GM12864 (cell line): Measurements from ENCODE around the gene CD8A.
A peak's percentile ranks its signal among the peaks of the same experiment; 100 is the strongest.

Experiments used
- DNase-seq: peaks from one replicate; pipeline ENCODE4 v3.0.0-alpha.2; 2011; ENCODE audit warnings: low read depth
- H3K4me3 ChIP-seq: 2 replicates; pipeline ENCODE4 v1.5.1; 2011; ENCODE audit warnings: mild to moderate bottlenecking, low read depth, low read length, control low read depth
- CTCF ChIP-seq: IDR thresholded peaks from 2 replicates; pipeline ENCODE4 v1.5.1; 2011; ENCODE audit warnings: low read depth, mild to moderate bottlenecking, moderate library complexity, low read length, control low read depth, inconsistent platforms; ENCODE audit errors: missing control alignments

CD8A gene

DNA sequence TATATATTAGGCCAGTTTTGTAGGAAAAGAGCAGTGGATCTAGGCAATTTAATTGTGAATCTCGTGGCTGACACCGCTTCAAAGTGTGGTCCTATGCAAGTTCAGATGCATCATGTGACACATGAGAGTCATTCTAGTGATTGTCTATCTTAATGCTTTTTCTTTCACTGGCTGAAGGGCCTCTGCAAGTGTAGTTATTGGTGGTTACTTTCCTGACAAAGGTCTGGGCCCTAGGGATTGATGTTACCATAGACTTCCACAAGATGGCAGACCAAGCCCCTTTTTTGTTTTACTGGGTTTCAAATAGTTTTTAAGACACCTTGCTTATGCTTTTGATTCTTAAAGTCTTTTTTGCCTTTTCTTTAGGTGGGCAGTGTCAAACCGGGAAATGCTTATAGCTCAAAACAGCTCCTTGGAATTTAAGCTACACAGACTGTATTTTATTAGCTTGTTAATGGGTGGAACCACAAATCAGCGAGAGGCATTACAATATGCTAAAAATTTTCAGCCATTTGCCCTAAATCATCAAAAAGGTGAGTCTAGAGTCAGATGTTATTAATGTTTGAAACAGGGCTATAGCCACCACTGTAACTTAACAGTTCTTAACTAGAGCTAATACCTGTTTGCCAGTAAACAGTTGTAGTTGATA lies 25.9 kb downstream of the CD8A start:
- DNase-seq = peak; percentile 33

GRCh38 chr2:86760371-86760770 lies 30.3 kb downstream of the CD8A start:
- no peak for DNase-seq
- TF ChIP-seq CTCF = no peak
- no peak overlapping the region for H3K4me3 ChIP-seq

More for the DNA sequence above, 25.9 kb downstream of the CD8A start:
- H3K4me3 ChIP-seq = no peak overlapping the region
- peak; percentile 62 for TF ChIP-seq CTCF

GRCh38 chr2:86758405-86758804 lies 32.3 kb downstream of the CD8A start:
- no peak for DNase-seq
- TF ChIP-seq CTCF = no peak
- no peak overlapping the region for H3K4me3 ChIP-seq

DNA sequence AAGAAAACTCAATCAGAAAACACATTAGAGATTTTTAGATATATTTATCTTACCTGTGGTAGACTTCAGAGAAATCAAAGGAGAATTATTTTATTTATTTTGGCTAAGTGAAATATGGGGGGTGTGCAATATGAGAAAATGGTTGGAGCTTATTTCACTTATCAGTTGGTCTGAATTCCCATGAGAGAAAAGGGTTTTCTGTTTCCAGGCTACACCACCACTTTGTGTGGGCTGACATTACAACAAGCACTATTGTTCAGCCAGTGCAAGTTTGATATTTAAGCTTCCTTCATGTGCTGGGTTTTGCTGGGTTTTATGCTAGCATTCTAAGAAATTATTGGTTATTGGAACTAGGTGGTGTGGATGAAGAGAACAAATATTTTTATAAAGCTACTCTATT lies 37.1 kb downstream of the CD8A start:
- no peak for TF ChIP-seq CTCF
- no peak overlapping the region for H3K4me3 ChIP-seq
- DNase-seq = no peak

GRCh38 chr2:86752934-86753333 lies 37.8 kb downstream of the CD8A start:
- no peak for TF ChIP-seq CTCF
- no peak for DNase-seq
- H3K4me3 ChIP-seq = no peak overlapping the region

GRCh38 chr2:86751778-86752177 lies 38.9 kb downstream of the CD8A start:
- TF ChIP-seq CTCF = no peak
- no peak for DNase-seq
- H3K4me3 ChIP-seq = no peak overlapping the region

DNA sequence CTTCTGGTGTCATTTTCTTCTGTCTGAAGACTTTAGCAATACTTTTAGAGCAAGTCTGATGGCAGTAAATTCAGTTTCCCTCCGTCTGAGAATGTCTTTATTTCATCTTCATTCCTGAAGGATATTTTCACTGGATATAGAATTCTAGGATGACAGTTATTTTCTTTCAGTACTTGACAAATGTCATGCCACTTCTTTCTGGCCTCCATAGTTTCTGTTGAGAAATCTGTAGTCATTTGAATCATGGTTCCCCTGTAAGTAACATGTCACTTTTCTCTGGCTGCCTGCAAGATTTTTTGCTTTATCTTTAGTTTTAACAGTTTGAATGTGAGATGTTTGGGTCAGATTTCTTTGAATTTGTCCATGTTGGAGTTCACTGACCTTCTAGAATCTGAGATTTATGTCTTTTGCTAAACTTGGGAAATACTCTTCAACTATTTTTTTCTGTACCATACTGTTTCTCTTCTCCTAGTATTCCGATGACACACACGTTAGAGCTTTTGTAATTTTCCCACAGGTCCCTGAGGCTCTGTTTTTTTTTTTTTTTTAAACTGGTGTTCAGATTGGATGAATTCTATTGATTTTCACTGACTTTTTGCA lies 40.4 kb downstream of the CD8A start:
- H3K4me3 ChIP-seq = no peak overlapping the region
- no peak for TF ChIP-seq CTCF
- DNase-seq = no peak
